Ovary (tissue), 3 donors: ENCODE measurements around the gene ST6GAL1.

Source experiments
- CTCF ChIP-seq, 3 donors: fragments of 450-650 bp in 2 of 3; fragments of 200-600 bp in 1 of 3; IDR thresholded peaks; one replicate each; pipeline versions ENCODE4 v1.5.1 to v1.8.0; 2016 to 2022; ENCODE audit warnings: antibody characterized with exemption in 3 of 3, mild to moderate bottlenecking in 1 of 3
- POLR2A ChIP-seq: fragments of 450-650 bp; IDR thresholded peaks from one replicate; pipeline ENCODE4 v1.6.1; 2017; ENCODE audit warnings: antibody characterized with exemption, mild to moderate bottlenecking, moderate library complexity
- donor health status: DM: no; HTN: no; CAD: no.

DNA sequence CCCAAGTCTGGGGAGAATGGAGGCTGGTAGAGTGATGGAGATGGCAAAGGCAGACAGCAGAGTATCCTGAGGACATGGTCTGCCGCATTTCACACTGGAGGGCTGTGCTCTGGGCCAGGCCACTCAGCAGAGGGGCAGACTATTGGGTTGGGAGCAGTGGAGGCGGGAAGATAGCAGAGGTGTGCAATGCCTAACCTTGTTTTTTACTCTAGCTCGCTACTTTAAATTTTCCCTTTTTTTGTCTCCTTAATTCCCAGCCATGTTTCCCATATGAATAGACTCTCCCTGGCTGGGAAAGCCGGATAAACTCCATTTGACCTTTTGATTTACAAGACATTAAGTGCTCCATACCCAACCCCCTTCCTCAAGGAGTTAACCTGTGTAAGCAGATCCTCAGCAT lies 33.5 kb upstream of the ST6GAL1 start:
- TF ChIP-seq CTCF (IDR thresholded peaks at IDR 0.05) (no peak), POLR2A (no peak)
